PFSK-1 (cell line): ENCODE data around the gene GRK7.

Experiments used
- FOXP2 ChIP-seq: optimal IDR thresholded peaks from 2 replicates; pipeline ENCODE3; 2011; ENCODE audit warnings: borderline replicate concordance, control low read depth, inconsistent platforms; ENCODE audit not compliant: insufficient read depth; ENCODE audit errors: extremely low read length, extremely low read depth
- POLR2AphosphoS5 ChIP-seq: IDR thresholded peaks from 2 replicates; pipeline ENCODE4 v1.6.1; 2012; ENCODE audit warnings: low read depth, mild to moderate bottlenecking, control low read depth, low read length, moderate library complexity
- REST ChIP-seq, 2 experiments: IDR thresholded peaks; 2 replicates each; pipeline versions ENCODE4 v1.6.1 to v1.8.0; 2011 to 2012; ENCODE audit warnings: low read depth in 2 of 2, low read length in 2 of 2, control low read depth in 1 of 2, inconsistent platforms in 1 of 2, mild to moderate bottlenecking in 1 of 2, moderate library complexity in 1 of 2; ENCODE audit not compliant: insufficient read depth in 1 of 2
- SIN3A ChIP-seq: IDR thresholded peaks from 2 replicates; pipeline ENCODE4 v1.6.1; 2012; ENCODE audit warnings: mild to moderate bottlenecking, low read length, moderate library complexity, borderline replicate concordance; ENCODE audit not compliant: insufficient read depth
- TAF1 ChIP-seq: IDR thresholded peaks from 2 replicates; pipeline ENCODE4 v1.6.1; 2012; ENCODE audit warnings: low read length, control low read depth, borderline replicate concordance; ENCODE audit not compliant: insufficient read depth

GRCh38 chr3:141776885-141777284 is 13.7 kb downstream of the GRK7 start:
- TF ChIP-seq POLR2AphosphoS5 (no peak), SIN3A (no peak), REST (IDR thresholded peaks at IDR 0.05; ENCODE audit: insufficient read depth in 1 of 2, low read depth in 2 of 2, low read length in 2 of 2) (no peak), FOXP2 (no peak), TAF1 (no peak)
